NCI-H1417 treated with DMSO at 0.1 percent for 48 hours (cell line): ENCODE data around the gene DCTN3.

Source experiments
- DNase-seq: peaks from one replicate; lab custom pipeline; 2025; lab: John Stamatoyannopoulos, UW

DCTN3 gene

GRCh38 chr9:34623374-34624235 is 3.3 kb upstream of the DCTN3 start:
- no peak for DNase-seq

- DNase-seq: no peak
Observed at GRCh38 chr9:34615132-34615531, 5.2 kb downstream of the DCTN3 start.

- DNase-seq: no peak
Observed at GRCh38 chr9:34612788-34613390, 7.4 kb downstream of the DCTN3 start.

GRCh38 chr9:34611811-34612787 is 8.2 kb downstream of the DCTN3 start, which contains the start of gene RPP25L:
Gene RPP25L, minus strand, starts transcription at chr9:34612097. Its CDS starts 801 bp downstream, at chr9:34611296.
- no peak for DNase-seq

- no peak for DNase-seq
Observed at GRCh38 chr9:34611251-34611810, 9.0 kb downstream of the DCTN3 start.

- no peak for DNase-seq
Observed at GRCh38 chr9:34610434-34611206, 9.7 kb downstream of the DCTN3 start.

GRCh38 chr9:34607331-34607730 is 13.0 kb downstream of the DCTN3 start:
- DNase-seq: no peak

- DNase-seq: no peak
Observed at GRCh38 chr9:34606905-34607304, 13.4 kb downstream of the DCTN3 start.

GRCh38 chr9:34606190-34606589 is 14.1 kb downstream of the DCTN3 start:
- DNase-seq: no peak

GRCh38 chr9:34603610-34604231 is 16.6 kb downstream of the DCTN3 start:
- DNase-seq: no peak

- no peak for DNase-seq
Observed at GRCh38 chr9:34601937-34602573, 18.2 kb downstream of the DCTN3 start.

GRCh38 chr9:34600908-34601307 is 19.4 kb downstream of the DCTN3 start:
- DNase-seq: no peak

GRCh38 chr9:34599546-34599945 is 20.7 kb downstream of the DCTN3 start:
- DNase-seq: no peak

- no peak for DNase-seq
Observed at GRCh38 chr9:34594177-34594576, 26.1 kb downstream of the DCTN3 start.

GRCh38 chr9:34592895-34593601 is 27.2 kb downstream of the DCTN3 start:
- no peak for DNase-seq

GRCh38 chr9:34591917-34592866 is 28.1 kb downstream of the DCTN3 start:
- DNase-seq: no peak

- DNase-seq: no peak
Observed at GRCh38 chr9:34591248-34591916, 28.9 kb downstream of the DCTN3 start.
